ENCODE data around the gene ADO.
A peak's percentile ranks its signal among the peaks of the same experiment; 100 is the strongest.
"Not testable (repeated sequence)": the region's sequence is repeated elsewhere in the genome, so short reads cannot be mapped to it uniquely, and the experiment has no call there.

The ADO gene

GRCh38 chr10:62804356-62805230 lies at the start of gene ADO:
ADO (plus strand) TSS chr10:62804720; CDS start chr10:62805060, 340 bp downstream.
- peak; percentile 69 to 75 for DNase-seq (ENCODE audit: low read depth in 1 of 2, low spot score in 1 of 2)

DNA sequence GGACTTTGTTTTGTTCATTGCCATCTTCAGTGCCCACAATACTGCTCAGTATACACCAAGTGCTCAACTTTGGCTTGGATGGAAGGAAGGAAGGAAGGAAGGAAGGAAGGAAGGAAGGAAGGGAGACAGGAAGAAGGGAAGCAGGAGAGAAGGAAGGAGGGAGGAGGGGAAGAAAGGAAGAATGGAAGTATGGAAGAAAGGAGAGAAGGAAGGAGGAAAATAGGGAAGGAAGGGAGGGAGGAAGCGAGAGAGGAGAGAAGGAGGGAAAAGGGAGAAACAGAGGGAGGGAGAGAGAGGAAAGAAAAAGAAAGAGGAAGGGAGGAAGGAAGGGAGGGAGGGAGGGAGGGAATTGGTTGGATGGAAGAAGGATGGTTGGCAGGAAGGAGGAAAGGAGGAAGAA lies 49.6 kb upstream of the ADO start:
- DNase-seq (ENCODE audit: low read depth in 1 of 2, low spot score in 1 of 2), result no peak

- no peak for DNase-seq (ENCODE audit: low read depth in 1 of 2, low spot score in 1 of 2)
These were observed 48.6 kb upstream of the ADO start for GRCh38 chr10:62755662-62756653.

GRCh38 chr10:62759599-62760175 lies 44.8 kb upstream of the ADO start:
- DNase-seq (ENCODE audit: low read depth in 1 of 2, low spot score in 1 of 2), result no peak

- no peak for DNase-seq (ENCODE audit: low read depth in 1 of 2, low spot score in 1 of 2)
These were observed 44.1 kb upstream of the ADO start for GRCh38 chr10:62760401-62760800.

DNA sequence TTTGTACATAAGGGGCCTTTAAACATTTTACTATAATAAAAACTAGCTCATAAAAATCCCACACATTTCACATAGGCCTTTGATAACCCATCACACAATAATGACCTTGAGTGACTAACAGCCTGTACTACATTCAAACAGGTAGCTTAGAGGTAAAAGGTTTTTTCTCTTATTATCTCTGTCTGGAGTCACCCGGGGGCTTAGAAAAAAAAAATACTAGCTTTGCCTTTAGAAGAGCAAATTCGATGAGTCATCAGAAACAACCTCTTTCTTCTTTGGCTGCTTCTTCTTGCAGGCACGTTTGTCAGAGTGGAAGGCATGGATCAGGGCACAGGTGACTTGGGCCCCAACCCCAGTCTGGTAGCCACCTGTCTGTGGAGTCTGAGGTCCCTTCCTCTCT lies 43.4 kb upstream of the ADO start:
- no peak for DNase-seq (ENCODE audit: low read depth in 1 of 2, low spot score in 1 of 2)

- DNase-seq (ENCODE audit: low read depth in 1 of 2, low spot score in 1 of 2), result no peak
These were observed 41.4 kb upstream of the ADO start for GRCh38 chr10:62763155-62763554.

- DNase-seq (ENCODE audit: low read depth in 1 of 2, low spot score in 1 of 2), result no peak
These were observed 40.5 kb upstream of the ADO start for GRCh38 chr10:62764011-62764410.

- DNase-seq (ENCODE audit: low read depth in 1 of 2, low spot score in 1 of 2), result no peak
These were observed 38.8 kb upstream of the ADO start for GRCh38 chr10:62765726-62766125.

DNA sequence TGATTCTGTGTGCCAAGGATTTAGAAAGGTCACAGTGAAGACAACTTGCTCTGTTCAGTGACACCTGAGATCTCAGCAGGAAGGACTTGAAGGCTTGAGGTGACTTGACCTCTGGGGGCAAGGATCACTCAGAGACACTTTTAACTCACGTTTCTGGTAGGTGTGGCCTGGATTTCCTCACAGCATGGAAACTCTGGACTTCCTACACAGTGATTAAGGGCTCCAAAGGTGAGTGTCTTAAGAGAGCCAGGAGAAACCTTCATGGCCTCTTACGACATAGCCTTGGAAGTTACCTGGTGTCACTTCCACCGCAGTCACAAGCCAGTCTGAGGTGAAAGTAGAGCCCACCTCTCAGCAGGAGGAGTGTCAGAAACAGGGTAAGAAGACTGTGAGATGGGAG lies 38.1 kb upstream of the ADO start:
- DNase-seq (ENCODE audit: low read depth in 1 of 2, low spot score in 1 of 2), result no peak

GRCh38 chr10:62769574-62770242 lies 34.8 kb upstream of the ADO start:
- no peak for DNase-seq (ENCODE audit: low read depth in 1 of 2, low spot score in 1 of 2)

DNA sequence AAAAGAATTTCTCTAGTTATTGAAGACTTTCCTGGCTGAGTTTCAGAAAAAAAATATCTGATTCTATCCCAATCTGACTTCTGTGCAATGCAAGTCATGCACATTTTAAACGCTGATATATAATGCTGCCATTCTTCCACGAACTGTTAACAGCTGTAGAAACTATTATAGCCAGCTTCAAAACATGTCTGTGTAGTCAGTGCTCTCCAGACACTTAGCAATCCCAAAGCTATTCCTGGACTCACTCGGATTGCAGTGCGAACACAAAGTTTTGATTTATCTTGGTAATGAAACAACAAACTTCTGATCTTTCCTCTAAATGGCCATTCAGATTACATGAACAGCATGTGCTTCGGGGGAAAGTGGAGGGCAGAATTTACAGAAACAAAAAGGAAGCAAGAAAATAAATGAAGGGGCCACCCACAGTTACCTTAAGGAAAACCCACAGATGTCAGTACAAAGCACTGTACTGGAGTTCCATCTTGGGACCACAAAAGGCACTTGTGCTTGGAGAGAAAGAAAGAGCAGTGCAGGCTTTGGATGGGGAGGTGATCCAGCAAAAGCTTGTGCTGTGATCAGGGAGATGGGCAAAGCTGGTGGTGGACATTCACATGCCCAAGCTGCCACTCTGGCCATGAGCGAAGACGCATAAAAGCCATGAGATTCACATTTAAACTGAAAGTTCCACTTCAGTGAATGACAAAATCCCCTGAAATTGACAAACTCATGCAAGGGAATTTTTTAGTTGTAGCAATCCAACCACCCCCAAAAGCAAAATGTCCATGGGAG lies 32.1 kb upstream of the ADO start:
- DNase-seq (ENCODE audit: low read depth in 1 of 2, low spot score in 1 of 2), result no peak

DNA sequence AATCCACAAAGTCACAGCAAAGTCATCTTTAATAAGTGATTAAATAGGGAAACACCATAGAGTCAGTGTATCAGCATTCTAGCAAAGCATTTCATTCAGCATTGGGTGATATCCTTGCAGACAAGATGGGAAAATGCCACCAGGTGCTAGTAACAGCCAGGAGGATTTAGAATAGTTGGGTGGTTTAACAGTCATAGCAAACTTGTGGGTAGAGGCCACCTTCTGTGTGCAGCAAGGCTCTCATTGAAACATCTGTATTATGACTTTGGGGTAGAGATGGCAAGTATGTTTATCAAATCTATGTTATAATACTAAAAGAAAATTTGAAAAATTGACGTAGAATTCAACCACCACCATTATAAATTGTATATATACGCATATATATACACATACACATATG lies 26.4 kb upstream of the ADO start:
- no peak for DNase-seq (ENCODE audit: low read depth in 1 of 2, low spot score in 1 of 2)

DNA sequence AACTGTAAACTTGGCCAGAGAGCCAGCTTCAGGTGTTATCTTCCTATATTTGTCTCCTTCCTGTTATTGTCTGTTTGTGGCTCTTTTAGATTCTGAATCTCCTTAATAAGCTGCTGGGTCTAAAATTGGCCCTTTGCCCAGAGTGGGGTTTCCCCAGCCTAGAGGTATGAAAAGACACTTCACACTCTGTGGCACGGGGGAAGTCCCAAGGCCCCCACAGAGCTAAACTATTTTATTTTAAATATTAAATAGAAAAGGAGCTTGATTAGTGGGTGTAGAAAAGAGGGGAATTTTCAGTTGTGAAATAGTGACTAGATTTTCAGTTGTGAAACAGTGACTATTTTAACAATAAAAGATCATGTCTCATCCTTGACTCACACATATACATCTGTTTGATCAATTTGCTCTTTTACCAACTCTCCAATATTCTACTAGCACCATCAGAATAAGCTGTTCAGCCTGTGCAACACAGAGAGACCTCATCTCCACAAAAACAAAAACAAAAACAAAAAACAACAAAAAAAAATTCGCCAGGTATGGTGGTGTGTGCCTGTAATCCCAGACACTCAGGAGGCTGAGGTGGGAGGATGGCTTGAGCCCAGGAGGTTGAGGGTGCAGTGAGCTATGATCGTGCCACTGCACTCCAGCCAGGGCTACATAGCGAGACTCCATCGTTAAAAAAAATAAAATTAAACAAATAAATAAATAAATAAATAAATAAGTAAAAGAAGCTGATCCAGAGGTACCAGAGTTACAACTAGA lies 24.9 kb upstream of the ADO start:
- peak; percentile 61 to 92 for DNase-seq (ENCODE audit: low read depth in 1 of 2, low spot score in 1 of 2)

GRCh38 chr10:62784537-62784936 lies 20.0 kb upstream of the ADO start:
- not testable (repeated sequence) for DNase-seq (ENCODE audit: low read depth in 1 of 2, low spot score in 1 of 2)

DNA sequence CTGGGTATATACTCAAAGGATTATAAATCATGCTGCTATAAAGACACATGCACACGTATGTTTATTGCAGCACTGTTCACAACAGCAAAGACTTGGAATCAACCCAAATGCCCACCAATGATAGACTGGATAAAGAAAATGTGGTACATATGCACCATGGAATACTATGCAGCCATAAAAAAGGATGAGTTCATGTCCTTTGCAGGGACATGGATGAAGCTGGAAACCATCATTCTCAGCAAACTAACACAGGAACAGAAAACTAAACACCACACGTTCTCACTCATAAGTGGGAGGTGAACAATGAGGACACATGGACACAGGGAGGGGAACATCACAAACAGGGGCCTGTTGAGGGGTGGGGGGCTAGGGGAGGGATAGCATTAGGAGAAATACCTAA lies 16.2 kb upstream of the ADO start:
- DNase-seq (ENCODE audit: low read depth in 1 of 2, low spot score in 1 of 2), result not testable (repeated sequence)

GRCh38 chr10:62788861-62789467 lies 15.6 kb upstream of the ADO start:
- DNase-seq (ENCODE audit: low read depth in 1 of 2, low spot score in 1 of 2), result no peak

GRCh38 chr10:62790019-62790555 lies 14.4 kb upstream of the ADO start:
- no peak for DNase-seq (ENCODE audit: low read depth in 1 of 2, low spot score in 1 of 2)

DNA sequence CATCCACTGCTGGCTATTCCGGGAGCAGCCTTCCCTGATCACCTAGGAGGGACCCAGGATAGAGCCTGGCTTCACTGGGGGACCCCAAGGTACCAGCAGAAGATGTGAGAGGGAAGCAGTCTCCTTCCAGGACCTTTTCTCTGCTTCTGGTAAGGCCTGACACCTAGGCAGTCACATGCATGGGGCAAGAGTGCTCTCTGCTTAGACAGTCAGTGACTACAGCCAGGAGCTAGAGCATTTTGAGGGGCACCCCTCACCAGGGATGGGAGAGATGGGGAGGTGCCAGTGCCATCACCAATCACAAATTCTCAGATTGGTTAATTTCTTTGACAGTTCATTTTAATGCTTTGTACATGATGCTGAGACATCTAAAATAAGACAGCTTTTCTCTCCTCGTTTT lies 13.9 kb upstream of the ADO start:
- DNase-seq (ENCODE audit: low read depth in 1 of 2, low spot score in 1 of 2), result no peak
